IMR-90 (cell line): ENCODE data around the gene SLIT3. TPM values are rescaled to one million over a fixed set of nuclear protein-coding genes. Genes with fewer than 3 reads are reported as not detected.

ENCODE experiments used
- ATAC-seq: fragments of 200-7000 bp; cut with Tn5 transposase; 2 replicates; pipeline ENCODE4 v1.9.1; 2020; ENCODE audit warnings: low read depth, mild to moderate bottlenecking, moderate library complexity
- BruUV-seq: library from RNA; stranded (reverse); fragments of 400-500 nt; replicated peaks from 2 replicates; lab custom pipeline; 2021; lab: Mats Ljungman, UMichigan
- CTCF ChIA-PET: fragments of 300-600 bp; formaldehyde crosslinking; extraction: SDS; loops from one replicate; lab custom pipeline; 2021; ENCODE audit warnings: antibody characterized with exemption; lab: Yijun Ruan, JAX
- POLR2A ChIA-PET: fragments of 300-600 bp; sonication (Branson Sonifier 250); formaldehyde crosslinking; loops from one replicate; lab custom pipeline; 2022; ENCODE audit warnings: antibody characterized with exemption; ENCODE audit not compliant: unreplicated experiment; lab: Charles Lee
- DNase-seq: peaks from one replicate; pipeline ENCODE4 v3.0.0; 2013
- H2AFZ ChIP-seq: replicated peaks from 2 replicates; pipeline ENCODE3; 2013; ENCODE audit warnings: low read length, mild to moderate bottlenecking; ENCODE audit not compliant: poor library complexity
- H2AK5ac ChIP-seq: 2 replicates; pipeline ENCODE4 v1.6.1; 2013; ENCODE audit warnings: low read depth, low read length, inconsistent platforms
- H2AK9ac ChIP-seq: replicated peaks from 2 replicates; pipeline ENCODE3; 2013; ENCODE audit warnings: mild to moderate bottlenecking, low read depth, low read length, moderate library complexity; ENCODE audit not compliant: poor library complexity
- H2BK120ac ChIP-seq: 2 replicates; pipeline ENCODE4 v1.6.1; 2013; ENCODE audit warnings: low read depth, low read length, inconsistent platforms
- H2BK15ac ChIP-seq: 3 replicates; pipeline ENCODE4 v1.6.1; 2013; ENCODE audit warnings: low read depth, low read length, inconsistent platforms
- H2BK20ac ChIP-seq: 2 replicates; pipeline ENCODE4 v1.6.1; 2013; ENCODE audit warnings: low read depth, mild to moderate bottlenecking, inconsistent platforms, low read length, moderate library complexity
- H2BK5ac ChIP-seq: 2 replicates; pipeline ENCODE4 v1.6.1; 2013; ENCODE audit warnings: mild to moderate bottlenecking, low read depth, low read length, inconsistent platforms; ENCODE audit not compliant: poor library complexity, severe bottlenecking
- H3K14ac ChIP-seq: replicated peaks from 2 replicates; pipeline ENCODE4 v1.6.1; 2013; ENCODE audit warnings: low read depth, low read length, inconsistent platforms
- H3K18ac ChIP-seq: 2 replicates; pipeline ENCODE4 v1.6.1; 2013; ENCODE audit warnings: low read depth, low read length, control low read depth
- H3K23ac ChIP-seq: 2 replicates; pipeline ENCODE4 v1.6.1; 2013; ENCODE audit warnings: low read depth, low read length, inconsistent platforms
- H3K27ac ChIP-seq: 2 replicates; pipeline ENCODE4 v1.5.1; 2013; ENCODE audit warnings: mild to moderate bottlenecking, control low read depth, low read length; ENCODE audit not compliant: insufficient read depth
- H3K27me3 ChIP-seq: 2 replicates; pipeline ENCODE4 v1.6.1; 2013; ENCODE audit warnings: low read length; ENCODE audit not compliant: control insufficient read depth, insufficient read depth
- H3K36me3 ChIP-seq: 2 replicates; pipeline ENCODE4 v1.6.1; 2013; ENCODE audit warnings: low read length, mixed read lengths; ENCODE audit not compliant: control insufficient read depth, insufficient read depth
- H3K4ac ChIP-seq: 2 replicates; pipeline ENCODE4 v1.6.1; 2013; ENCODE audit warnings: low read depth, low read length, inconsistent platforms
- H3K4me1 ChIP-seq: 2 replicates; pipeline ENCODE4 v1.6.1; 2013; ENCODE audit warnings: low read length, mixed read lengths; ENCODE audit not compliant: control insufficient read depth, insufficient read depth
- H3K4me2 ChIP-seq: 2 replicates; pipeline ENCODE4 v1.6.1; 2013; ENCODE audit warnings: low read depth, mild to moderate bottlenecking, control low read depth, low read length, moderate library complexity
- H3K4me3 ChIP-seq: 2 replicates; pipeline ENCODE4 v1.5.1; 2013; ENCODE audit warnings: low read depth, mild to moderate bottlenecking, control low read depth, low read length, moderate library complexity; ENCODE audit not compliant: insufficient read depth
- H3K56ac ChIP-seq: 2 replicates; pipeline ENCODE4 v1.6.1; 2013; ENCODE audit warnings: low read length, inconsistent platforms; ENCODE audit not compliant: insufficient read depth; ENCODE audit errors: extremely low read depth
- H3K79me1 ChIP-seq, 2 experiments: 2 replicates each; pipeline ENCODE4 v1.6.1; 2013; ENCODE audit warnings: low read length in 2 of 2, inconsistent platforms in 1 of 2, low read depth in 1 of 2
- H3K9ac ChIP-seq: 2 replicates; pipeline ENCODE4 v1.6.1; 2013; ENCODE audit warnings: low read depth, low read length, control low read depth
- H3K9me1 ChIP-seq: 2 replicates; pipeline ENCODE4 v1.6.1; 2013; ENCODE audit warnings: low read length, inconsistent platforms; ENCODE audit not compliant: insufficient read depth
- H3K9me3 ChIP-seq: 2 replicates; pipeline ENCODE4 v1.6.1; 2013; ENCODE audit warnings: low read length; ENCODE audit not compliant: control insufficient read depth, insufficient read depth
- H4K20me1 ChIP-seq: 2 replicates; pipeline ENCODE4 v1.6.1; 2013; ENCODE audit warnings: low read length, inconsistent platforms; ENCODE audit not compliant: insufficient read depth
- H4K5ac ChIP-seq: 2 replicates; pipeline ENCODE4 v1.6.1; 2013; ENCODE audit warnings: mild to moderate bottlenecking, low read depth, low read length, control low read depth
- H4K8ac ChIP-seq, 2 experiments: 2 replicates each; pipeline ENCODE4 v1.6.1; 2013; ENCODE audit warnings: low read depth in 2 of 2, low read length in 2 of 2, control low read depth in 1 of 2, inconsistent platforms in 1 of 2
- H4K91ac ChIP-seq: 2 replicates; pipeline ENCODE4 v1.6.1; 2013; ENCODE audit warnings: low read depth, low read length, inconsistent platforms; ENCODE audit not compliant: insufficient read depth
- BHLHE40 ChIP-seq: fragments of 150-350 bp; IDR thresholded peaks from 2 replicates; pipeline ENCODE4 v1.6.1; 2016; ENCODE audit warnings: mild to moderate bottlenecking, low read depth, low read length
- CEBPB ChIP-seq: IDR thresholded peaks from 2 replicates; pipeline ENCODE4 v1.6.1; 2012; ENCODE audit warnings: low read depth, low read length, improper control_type of control experiment
- FOS ChIP-seq: fragments of 150-350 bp; IDR thresholded peaks from 2 replicates; pipeline ENCODE4 v1.6.1; 2016; ENCODE audit warnings: low read depth, low read length
- POLR2A ChIP-seq: IDR thresholded peaks from 2 replicates; pipeline ENCODE4 v1.6.1; 2012; ENCODE audit warnings: mild to moderate bottlenecking, low read depth, low read length
- RAD21 ChIP-seq: IDR thresholded peaks from 2 replicates; pipeline ENCODE4 v1.6.1; 2012; ENCODE audit warnings: low read length, improper control_type of control experiment
- RFX5 ChIP-seq: IDR thresholded peaks from 2 replicates; pipeline ENCODE4 v1.8.0; 2012; ENCODE audit warnings: low read depth, mild to moderate bottlenecking, low read length, moderate library complexity
- SMC3 ChIP-seq: fragments of 150-350 bp; IDR thresholded peaks from 2 replicates; pipeline ENCODE4 v1.6.1; 2016; ENCODE audit warnings: low read depth, mild to moderate bottlenecking, antibody characterized with exemption, low read length, moderate library complexity
- WGBS, 2 experiments: methylation state at CpG; one replicate each; pipeline versions ENCODE4 v1.1.5 to v1.1.7; 2013; ENCODE audit warnings: missing lambda C conversion rate in 2 of 2; ENCODE audit not compliant: insufficient read length in 1 of 2; ENCODE audit errors: extremely low coverage in 2 of 2; 5-methylcytosine and 5-hydroxymethylcytosine counted together
- dilution Hi-C: fragments of 300-500 bp; cut with HindIII; formaldehyde crosslinking; loops from one replicate; pipeline ENCODE4 v1.14.3; 2018; ENCODE audit warnings: low sequenced_read_pairs; ENCODE audit not compliant: unreplicated experiment
- in situ Hi-C: fragments of 300-500 bp; cut with MboI; formaldehyde crosslinking; loops from 3 replicates; pipeline ENCODE4 v1.14.3; 2019; ENCODE audit warnings: low sequenced_read_pairs, inconsistent platforms, mixed read lengths
- intact Hi-C: fragments of 100-400 bp; cut with micrococcal nuclease; formaldehyde crosslinking; loops from 2 replicates; pipeline ENCODE4 v1.10.0; 2022
- polyA plus RNA-seq, 3 experiments: library from polyadenylated mRNA; depleted of rRNA; stranded (reverse); fragments of >200 nt; gene quantifications; 2 replicates each; pipeline ENCODE4 v1.2.3, GENCODE V29; 2012; ENCODE audit warnings: low replicate concordance in 1 of 3
- total RNA-seq: library from RNA; depleted of rRNA; stranded (reverse); fragments of >200 nt; gene quantifications from 2 replicates; pipeline ENCODE4 v1.2.3, GENCODE V29; 2012
- TF ChIP-seq, protein P1 (sequence below): conservative IDR thresholded peaks from 2 replicates; pipeline ENCODE4 v1.5.1; 2012; ENCODE audit warnings: mild to moderate bottlenecking, low read depth, low read length, improper control_type of control experiment

SLIT3 gene
- total and polyA plus RNA-seq, 2 of the 4 experiments (the other 2 are of a cell fraction), result 0.18 to 0.50 TPM

DNA sequence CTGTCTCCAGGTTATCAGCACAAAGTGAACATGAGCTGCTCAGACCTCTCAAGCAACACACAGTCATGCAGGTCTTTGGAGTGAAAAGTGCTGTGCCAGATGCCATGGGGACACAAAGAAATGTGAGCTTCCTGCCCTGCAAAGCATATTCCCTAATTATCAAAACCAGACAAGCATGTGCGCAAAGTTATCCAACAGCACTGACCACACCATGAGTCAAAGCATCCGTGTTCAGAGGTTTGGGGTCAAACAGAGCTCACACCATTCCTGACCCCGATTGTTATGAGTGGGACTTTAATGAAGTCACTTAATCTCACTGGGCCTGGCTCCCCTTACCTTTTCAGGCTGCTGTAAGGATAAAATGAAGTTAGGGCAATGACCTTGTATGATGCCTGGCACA lies 138.5 kb downstream of the SLIT3 start:
- Histone ChIP-seq H2AK5ac (no peak overlapping the region), H4K20me1 (no peaks in the 10 kb centered on the region), H3K36me3 (no peaks in the 10 kb centered on the region), H3K23ac (no peak overlapping the region), H3K27ac (no peak overlapping the region), H3K4me1 (no peaks in the 10 kb centered on the region), H2BK20ac (no peak overlapping the region), H2AK9ac (no peak overlapping the region), H3K4ac (no peak overlapping the region), H3K9me1 (no peaks in the 10 kb centered on the region), H3K4me2 (no peak overlapping the region), H2BK15ac (no peak overlapping the region), H3K9ac (no peak overlapping the region), H3K14ac (no peak overlapping the region), H3K79me1 (no peaks in the 10 kb centered on the region), H2AFZ (no peak overlapping the region), H3K56ac (no peak overlapping the region), H4K5ac (no peak overlapping the region), H2BK120ac (no peak overlapping the region), H3K27me3 (no peaks in the 10 kb centered on the region), H3K18ac (no peak overlapping the region), H2BK5ac (no peak overlapping the region), H4K8ac (no peak overlapping the region), H3K9me3 (peaks cover 10% of the 10 kb centered on the region; the same call in 1 of the 2 replicates), H3K4me3 (no peak overlapping the region), H4K91ac (no peak overlapping the region)
- BruUV-seq, result no TSS peak
- POLR2A ChIA-PET, result no interaction called here
- intact Hi-C loops, result no loop called here
- no peak for TF ChIP-seq BHLHE40
- no peak for TF ChIP-seq RAD21
- TF ChIP-seq POLR2A, result no peak
- no peak for TF ChIP-seq FOS
- TF ChIP-seq CEBPB, result no peak
- TF ChIP-seq SMC3, result no peak
- TF ChIP-seq, protein P1, sequence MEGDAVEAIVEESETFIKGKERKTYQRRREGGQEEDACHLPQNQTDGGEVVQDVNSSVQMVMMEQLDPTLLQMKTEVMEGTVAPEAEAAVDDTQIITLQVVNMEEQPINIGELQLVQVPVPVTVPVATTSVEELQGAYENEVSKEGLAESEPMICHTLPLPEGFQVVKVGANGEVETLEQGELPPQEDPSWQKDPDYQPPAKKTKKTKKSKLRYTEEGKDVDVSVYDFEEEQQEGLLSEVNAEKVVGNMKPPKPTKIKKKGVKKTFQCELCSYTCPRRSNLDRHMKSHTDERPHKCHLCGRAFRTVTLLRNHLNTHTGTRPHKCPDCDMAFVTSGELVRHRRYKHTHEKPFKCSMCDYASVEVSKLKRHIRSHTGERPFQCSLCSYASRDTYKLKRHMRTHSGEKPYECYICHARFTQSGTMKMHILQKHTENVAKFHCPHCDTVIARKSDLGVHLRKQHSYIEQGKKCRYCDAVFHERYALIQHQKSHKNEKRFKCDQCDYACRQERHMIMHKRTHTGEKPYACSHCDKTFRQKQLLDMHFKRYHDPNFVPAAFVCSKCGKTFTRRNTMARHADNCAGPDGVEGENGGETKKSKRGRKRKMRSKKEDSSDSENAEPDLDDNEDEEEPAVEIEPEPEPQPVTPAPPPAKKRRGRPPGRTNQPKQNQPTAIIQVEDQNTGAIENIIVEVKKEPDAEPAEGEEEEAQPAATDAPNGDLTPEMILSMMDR, result no peak
- TF ChIP-seq RFX5, result no peak
- in situ Hi-C loops, result no loop called here
- CTCF ChIA-PET, result no interaction called here
- DNase-seq (no peak), ATAC-seq (no peak)
- WGBS, 2 experiments, result no CpG with 5 or more reads among the region's 3 CpGs
- dilution Hi-C loops, result no loop called here
